GM18519 (cell line): ENCODE data around the gene SSTR4.
"Not testable (repeated sequence)": the region's sequence is repeated elsewhere in the genome, so short reads cannot be mapped to it uniquely, and the experiment has no call there.

ENCODE experiments used
- ATAC-seq: cut with Tn5 transposase; IDR thresholded peaks from one replicate; pipeline ENCODE4 v1.9.1; 2021; ENCODE audit warnings: mild to moderate bottlenecking, moderate library complexity; ENCODE audit not compliant: unreplicated experiment, low FRiP score

Gene SSTR4

GRCh38 chr20:23034721-23035671 lies at the start of gene SSTR4:
TSS of gene SSTR4 (plus strand) at chr20:23035312. CDS start at chr20:23035484, 172 bp downstream.
- ATAC-seq, result no peak

GRCh38 chr20:22986601-22987000 lies 48.5 kb upstream of the SSTR4 start:
- ATAC-seq, result no peak

- not testable (repeated sequence) for ATAC-seq
Observed at GRCh38 chr20:22991424-22991823, 43.7 kb upstream of the SSTR4 start.

GRCh38 chr20:22993823-22994222 lies 41.3 kb upstream of the SSTR4 start:
- no peak for ATAC-seq

- no peak for ATAC-seq
Observed at GRCh38 chr20:22995923-22996322, 39.2 kb upstream of the SSTR4 start.

GRCh38 chr20:22998476-22998875 lies 36.6 kb upstream of the SSTR4 start:
- ATAC-seq, result no peak

- ATAC-seq, result no peak
Observed at GRCh38 chr20:22999756-23000155, 35.4 kb upstream of the SSTR4 start.

GRCh38 chr20:23000232-23000947 lies 34.7 kb upstream of the SSTR4 start:
- ATAC-seq, result no peak

- no peak for ATAC-seq
Observed at GRCh38 chr20:23002276-23002675, 32.8 kb upstream of the SSTR4 start.

GRCh38 chr20:23003077-23003635 lies 32.0 kb upstream of the SSTR4 start:
- ATAC-seq, result no peak

GRCh38 chr20:23003881-23004460 lies 31.1 kb upstream of the SSTR4 start:
- ATAC-seq, result no peak

- ATAC-seq, result no peak
Observed at GRCh38 chr20:23005776-23006175, 29.3 kb upstream of the SSTR4 start.

- ATAC-seq, result no peak
Observed at GRCh38 chr20:23007462-23007861, 27.6 kb upstream of the SSTR4 start.

GRCh38 chr20:23007886-23008655 lies 27.0 kb upstream of the SSTR4 start:
- no peak for ATAC-seq

GRCh38 chr20:23008667-23009066 lies 26.4 kb upstream of the SSTR4 start:
- ATAC-seq, result no peak

- no peak for ATAC-seq
Observed at GRCh38 chr20:23009636-23010035, 25.5 kb upstream of the SSTR4 start.

GRCh38 chr20:23010096-23010495 lies 25.0 kb upstream of the SSTR4 start:
- no peak for ATAC-seq

GRCh38 chr20:23011008-23011721 lies 23.9 kb upstream of the SSTR4 start:
- ATAC-seq, result no peak

GRCh38 chr20:23013429-23013828 lies 21.7 kb upstream of the SSTR4 start:
- no peak for ATAC-seq

GRCh38 chr20:23017516-23017915 lies 17.6 kb upstream of the SSTR4 start:
- no peak for ATAC-seq
